NOMO-1 treated with dmso at 0.1 percent for 144 hours (cell line): ENCODE results near the gene HSD11B1.
"Not testable (repeated sequence)": the region's sequence is repeated elsewhere in the genome, so short reads cannot be mapped to it uniquely, and the experiment has no call there.

Source experiments
- DNase-seq: peaks from one replicate; lab custom pipeline; 2025; ENCODE audit not compliant: unreplicated experiment; lab: John Stamatoyannopoulos, UW

The HSD11B1 gene

GRCh38 chr1:209689477-209689876 is 15.2 kb upstream of the HSD11B1 start:
- DNase-seq = no peak

DNA sequence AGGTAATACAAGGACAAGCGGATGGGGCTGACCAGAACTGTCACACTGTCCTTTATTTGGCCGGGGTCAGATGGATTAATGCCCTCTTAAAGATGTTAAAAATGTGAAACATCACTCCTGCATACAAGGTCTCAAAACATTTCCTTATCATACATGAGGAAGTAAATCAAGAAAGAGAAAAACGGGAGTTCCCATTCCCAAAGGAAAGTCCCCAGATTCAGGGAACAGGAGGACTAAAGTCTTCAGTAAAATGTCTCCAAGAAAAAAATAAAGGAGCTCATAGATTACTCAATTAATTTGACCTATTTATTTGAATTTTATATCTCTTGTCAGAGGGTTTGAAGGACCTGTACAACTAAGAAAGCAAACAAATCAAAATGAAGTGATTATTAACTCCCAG is 13.4 kb upstream of the HSD11B1 start:
- no peak for DNase-seq

DNA sequence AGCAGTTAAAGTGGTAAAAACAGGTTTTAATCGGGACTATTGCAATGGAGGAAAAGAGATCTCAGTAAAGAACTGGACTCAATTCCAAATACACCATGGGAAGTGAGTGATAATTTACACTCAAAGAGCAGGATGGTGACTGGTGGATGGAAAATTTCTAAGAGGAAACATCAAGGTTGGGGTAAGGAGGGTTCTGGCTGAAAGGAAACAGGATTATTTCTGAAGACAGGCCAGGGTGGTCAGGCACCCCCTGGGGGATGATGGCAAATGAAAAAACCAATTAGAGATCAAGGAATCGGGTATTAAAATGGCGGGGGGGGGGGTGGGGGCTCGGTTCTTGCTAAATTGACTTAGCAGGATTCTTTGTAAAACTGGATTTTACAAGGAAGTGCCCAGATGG is 12.3 kb upstream of the HSD11B1 start:
- no peak for DNase-seq

GRCh38 chr1:209692745-209693504 is 11.7 kb upstream of the HSD11B1 start:
- peak; percentile 68 for DNase-seq

DNA sequence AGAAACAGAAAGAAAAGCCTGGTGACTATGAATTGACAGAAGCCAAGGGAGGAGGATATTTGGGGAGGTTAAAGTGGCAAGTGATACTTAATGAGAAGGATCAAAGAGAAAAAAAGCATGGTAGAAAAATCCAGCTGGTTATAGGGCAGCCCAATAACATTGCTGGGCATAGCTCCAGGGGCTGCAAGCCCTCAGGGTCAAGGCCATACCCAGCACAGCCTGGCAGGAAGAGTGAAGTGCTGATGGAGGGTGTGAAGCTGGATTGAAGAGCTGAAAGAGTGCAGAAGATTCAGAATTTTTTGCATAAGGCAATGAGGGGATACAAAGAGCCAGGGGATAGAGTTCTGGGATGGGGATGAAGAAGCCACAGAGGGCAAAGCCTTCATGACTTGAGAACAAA is 8.0 kb upstream of the HSD11B1 start:
- no peak for DNase-seq

- no peak for DNase-seq
Observed at GRCh38 chr1:209697126-209697525, 7.5 kb upstream of the HSD11B1 start.

GRCh38 chr1:209700686-209701085 is 4.0 kb upstream of the HSD11B1 start:
- not testable (repeated sequence) for DNase-seq

DNA sequence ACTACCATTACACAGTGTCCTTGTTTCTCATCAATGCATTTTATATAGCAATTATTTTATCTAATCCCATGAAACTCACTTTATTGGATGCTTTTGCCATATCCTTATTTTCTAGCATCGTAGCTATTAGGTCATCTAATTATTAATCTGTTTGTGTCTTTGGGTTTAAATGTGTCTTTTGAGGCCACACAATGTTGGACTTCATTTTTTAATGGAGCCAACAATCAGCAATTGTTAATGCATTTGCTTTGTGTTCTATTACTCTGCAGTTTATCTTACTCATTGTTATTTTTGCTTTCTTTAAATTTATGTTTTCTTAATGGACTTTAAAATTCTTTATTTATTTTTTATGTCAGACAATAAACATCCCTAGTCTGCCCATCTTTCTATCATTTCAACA is 1.8 kb upstream of the HSD11B1 start:
- no peak for DNase-seq

DNA sequence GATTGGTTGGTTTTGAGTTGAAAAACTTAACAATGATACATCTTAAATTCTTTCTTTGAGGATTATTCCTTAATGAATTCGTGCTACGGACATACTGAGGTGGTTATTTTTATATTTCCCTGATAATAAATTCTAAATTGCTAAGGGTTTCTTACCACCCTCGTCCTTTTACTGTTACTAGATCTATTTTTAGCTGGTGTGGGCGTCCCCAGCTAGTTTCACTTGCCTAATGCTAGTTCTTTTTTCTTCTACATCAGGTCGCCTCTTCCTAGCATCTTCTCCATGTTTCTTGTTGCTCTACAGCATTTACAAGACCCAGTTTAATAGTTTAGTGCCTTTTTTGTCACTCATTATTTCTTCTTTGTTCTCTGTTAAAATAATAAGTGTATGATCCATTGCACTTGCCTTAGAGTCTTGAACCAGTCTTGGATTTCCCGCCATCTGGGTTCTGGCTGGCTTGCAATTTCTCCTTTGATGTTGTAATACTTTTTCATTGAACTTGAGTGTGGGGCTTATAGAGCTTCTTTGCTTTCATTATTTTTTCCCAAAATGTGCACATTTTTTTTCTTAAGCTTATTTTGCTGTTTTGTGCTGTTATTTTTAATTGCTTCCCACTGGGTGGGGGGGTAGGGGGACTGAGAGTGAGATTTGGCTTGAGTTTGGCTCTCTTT is 677 bp upstream of the HSD11B1 start:
- DNase-seq = peak; percentile 32

DNA sequence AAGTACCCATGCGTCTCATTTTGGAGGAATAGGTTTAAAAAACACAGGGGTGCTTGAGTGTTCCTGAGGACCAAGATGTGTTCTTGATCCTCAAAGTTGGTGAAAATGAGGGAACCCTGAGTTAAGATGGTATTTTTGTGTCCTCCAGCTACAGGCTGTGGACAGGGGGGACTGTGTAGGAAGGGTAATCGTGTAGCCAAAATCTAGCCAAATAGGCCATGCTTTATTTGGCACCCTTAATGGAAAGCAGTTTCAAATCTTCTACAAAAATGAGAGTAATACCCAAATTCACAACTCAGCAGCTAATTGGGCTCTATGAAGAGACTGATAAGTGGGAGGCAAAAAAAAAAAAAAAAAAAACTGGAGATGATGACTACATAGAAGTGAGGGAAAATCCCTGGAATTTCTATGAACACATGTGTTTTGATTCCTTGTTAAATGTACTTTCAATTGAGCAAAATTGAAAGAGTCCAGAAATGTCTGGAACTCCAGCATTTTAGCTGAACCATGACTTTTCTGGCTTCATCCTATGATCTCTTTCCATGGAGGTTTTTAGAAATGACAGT is 470 bp downstream of the HSD11B1 start:
- no peak for DNase-seq

GRCh38 chr1:209706622-209707021 is 2.0 kb downstream of the HSD11B1 start:
- DNase-seq = no peak

- no peak for DNase-seq
Observed at GRCh38 chr1:209707308-209707707, 2.7 kb downstream of the HSD11B1 start.

- DNase-seq = no peak
Observed at GRCh38 chr1:209708297-209708696, 3.7 kb downstream of the HSD11B1 start.

DNA sequence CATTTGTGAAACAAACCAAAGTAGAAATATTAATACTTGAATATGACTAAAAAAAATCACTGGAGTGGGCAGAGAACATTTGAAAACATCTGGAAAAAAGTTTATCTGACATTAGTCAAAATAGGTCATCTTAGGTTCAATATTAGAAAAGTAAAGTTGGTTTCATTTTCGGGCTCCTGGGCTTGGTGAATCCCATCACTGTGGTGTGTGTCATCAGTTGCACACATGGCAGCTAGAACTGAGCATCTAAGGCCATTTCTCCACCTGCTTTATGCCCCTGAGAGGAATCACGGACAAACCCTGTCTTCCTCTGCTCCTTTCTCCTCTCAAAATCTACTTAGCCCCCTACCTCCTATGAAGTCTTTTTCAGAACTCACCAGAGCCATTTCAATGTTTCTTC is 5.4 kb downstream of the HSD11B1 start:
- DNase-seq = no peak

- no peak for DNase-seq
Observed at GRCh38 chr1:209710847-209711246, 6.2 kb downstream of the HSD11B1 start.

DNA sequence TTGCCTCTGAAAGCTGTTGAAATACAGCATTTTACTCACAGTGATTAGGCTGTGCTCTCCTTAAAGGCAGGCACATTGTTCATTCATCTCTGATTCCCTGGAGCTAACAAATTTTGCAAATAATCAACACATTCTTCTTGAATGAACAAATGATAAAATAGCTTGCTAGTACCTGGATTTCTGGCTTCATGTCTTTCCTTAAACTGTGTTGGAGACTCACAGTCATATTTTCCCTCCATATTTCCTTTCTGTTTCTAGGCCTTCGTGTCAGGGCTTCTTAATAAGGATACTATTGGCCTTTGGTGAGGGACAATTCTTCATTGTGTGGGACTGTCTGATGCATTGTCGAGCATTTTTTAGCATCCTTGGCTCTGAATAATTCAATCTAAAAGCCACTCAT is 9.7 kb downstream of the HSD11B1 start:
- no peak for DNase-seq

- DNase-seq = no peak
Observed at GRCh38 chr1:209715314-209715713, 10.7 kb downstream of the HSD11B1 start.

DNA sequence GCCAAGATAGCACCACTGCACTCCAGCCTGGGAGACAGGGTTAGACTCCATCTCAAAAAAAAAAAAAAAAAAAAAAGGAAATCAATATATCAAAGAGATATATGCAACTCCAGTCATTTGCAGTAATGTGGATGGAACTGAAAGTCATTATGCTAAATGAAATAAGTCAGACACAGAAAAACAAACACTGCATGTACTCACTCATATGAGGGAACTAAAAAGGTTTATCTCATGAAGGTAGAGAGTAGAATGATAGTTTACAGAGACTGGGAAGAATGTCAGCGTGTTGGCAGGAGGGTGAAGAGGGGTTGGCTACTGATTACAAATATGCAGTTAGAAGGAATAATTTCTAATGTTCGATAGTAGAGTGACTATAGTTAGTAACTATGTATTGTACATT is 13.2 kb downstream of the HSD11B1 start:
- no peak for DNase-seq

DNA sequence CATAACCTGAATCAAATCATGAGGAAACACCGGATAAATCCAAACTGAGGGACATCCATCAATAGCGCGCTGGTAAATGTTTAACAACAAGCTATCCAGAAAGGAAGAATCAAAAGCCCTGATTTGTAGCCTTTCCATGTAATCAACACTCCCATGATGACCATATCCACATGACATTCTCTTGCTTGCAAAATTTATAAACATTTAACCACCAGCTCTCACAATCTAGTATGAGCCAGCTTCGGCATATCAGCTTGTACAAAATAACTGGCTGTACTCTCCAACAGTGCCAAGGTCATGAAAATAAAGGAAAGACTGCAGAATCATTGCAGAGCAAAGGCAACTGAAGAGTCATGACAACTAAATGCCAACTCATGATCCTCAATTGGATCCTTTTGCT is 15.7 kb downstream of the HSD11B1 start:
- no peak for DNase-seq

DNA sequence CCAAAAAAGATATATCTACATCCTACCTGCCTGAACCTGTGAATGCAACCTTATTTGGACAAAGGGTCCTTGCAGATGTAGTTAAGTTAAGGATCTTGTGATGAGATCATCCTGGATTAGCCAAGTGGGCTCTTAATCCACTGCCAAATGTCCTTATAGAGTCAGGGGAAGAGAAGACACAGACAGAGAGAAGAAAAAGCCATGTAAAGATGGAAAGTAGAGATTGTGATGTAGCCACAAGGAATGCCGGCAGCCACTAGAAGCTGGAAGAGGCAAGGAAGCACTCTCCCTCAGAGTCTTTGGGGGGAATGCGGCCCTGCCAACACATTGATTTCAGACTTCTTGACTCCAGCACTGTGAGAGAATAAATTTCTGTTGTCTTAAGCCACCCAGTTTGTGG is 16.2 kb downstream of the HSD11B1 start:
- DNase-seq = no peak

- no peak for DNase-seq
Observed at GRCh38 chr1:209721323-209721722, 16.7 kb downstream of the HSD11B1 start.

- no peak for DNase-seq
Observed at GRCh38 chr1:209723265-209723664, 18.6 kb downstream of the HSD11B1 start.
